Measurements from ENCODE around the gene HACD1.
"Not testable (repeated sequence)": the region's sequence is repeated elsewhere in the genome, so short reads cannot be mapped to it uniquely, and the experiment has no call there.

HACD1 gene

GRCh38 chr10:17599089-17599488 is 18.1 kb downstream of the HACD1 start:
- Histone ChIP-seq H3K4me1 (ENCODE audit: insufficient read depth, low read length) (no peaks in the 10 kb centered on the region), H3K4me3 (ENCODE audit: low read length) (no peak overlapping the region), H3K9me3 (ENCODE audit: insufficient read depth, low read depth, low read length) (no peaks in the 10 kb centered on the region), H3K9ac (ENCODE audit: low read depth, low read length) (no peak overlapping the region), H3K27me3 (ENCODE audit: insufficient read depth, low read length) (no peaks in the 10 kb centered on the region), H3K36me3 (ENCODE audit: insufficient read depth, low read depth, low read length) (0 out of 2 replicates have a peak, but pooled peaks cover 2% of the 10 kb centered on the region), H3K27ac (ENCODE audit: low read length) (no peak overlapping the region)

- Histone ChIP-seq H3K36me3 (ENCODE audit: insufficient read depth, low read depth, low read length) (0 out of 2 replicates have a peak, but pooled peaks cover under 1% of the 10 kb centered on the region), H3K9ac (ENCODE audit: low read depth, low read length) (no peak overlapping the region), H3K4me3 (ENCODE audit: low read length) (no peak overlapping the region), H3K27me3 (ENCODE audit: insufficient read depth, low read length) (no peaks in the 10 kb centered on the region), H3K9me3 (ENCODE audit: insufficient read depth, low read depth, low read length) (no peaks in the 10 kb centered on the region), H3K27ac (ENCODE audit: low read length) (no peak overlapping the region), H3K4me1 (ENCODE audit: insufficient read depth, low read length) (no peaks in the 10 kb centered on the region)
Observed at GRCh38 chr10:17597386-17597785, 19.8 kb downstream of the HACD1 start.

- Histone ChIP-seq H3K4me3 (ENCODE audit: low read length) (no peak overlapping the region), H3K9ac (ENCODE audit: low read depth, low read length) (no peak overlapping the region), H3K27me3 (ENCODE audit: insufficient read depth, low read length) (no peaks in the 10 kb centered on the region), H3K9me3 (ENCODE audit: insufficient read depth, low read depth, low read length) (no peaks in the 10 kb centered on the region), H3K36me3 (ENCODE audit: insufficient read depth, low read depth, low read length) (no peaks in the 10 kb centered on the region), H3K4me1 (ENCODE audit: insufficient read depth, low read length) (0 out of 2 replicates have a peak, but pooled peaks cover 5% of the 10 kb centered on the region), H3K27ac (ENCODE audit: low read length) (no peak overlapping the region)
Observed at GRCh38 chr10:17590969-17591645, 26.1 kb downstream of the HACD1 start.

- H3K4me1 ChIP-seq (ENCODE audit: insufficient read depth, low read length); H3K9me3 ChIP-seq (ENCODE audit: insufficient read depth, low read depth, low read length); H3K36me3 ChIP-seq (ENCODE audit: insufficient read depth, low read depth, low read length); H3K27me3 ChIP-seq (ENCODE audit: insufficient read depth, low read length); H3K27ac ChIP-seq (ENCODE audit: low read length); H3K4me3 ChIP-seq (ENCODE audit: low read length); H3K9ac ChIP-seq (ENCODE audit: low read depth, low read length): not testable (repeated sequence)
Observed at GRCh38 chr10:17589316-17589715, 27.9 kb downstream of the HACD1 start.

GRCh38 chr10:17588420-17588819 is 28.8 kb downstream of the HACD1 start:
- Histone ChIP-seq H3K27me3 (ENCODE audit: insufficient read depth, low read length) (no peaks in the 10 kb centered on the region), H3K4me1 (ENCODE audit: insufficient read depth, low read length) (0 out of 2 replicates have a peak, but pooled peaks cover 5% of the 10 kb centered on the region), H3K36me3 (ENCODE audit: insufficient read depth, low read depth, low read length) (no peaks in the 10 kb centered on the region), H3K27ac (ENCODE audit: low read length) (no peak overlapping the region), H3K9ac (ENCODE audit: low read depth, low read length) (no peak overlapping the region), H3K9me3 (ENCODE audit: insufficient read depth, low read depth, low read length) (no peaks in the 10 kb centered on the region), H3K4me3 (ENCODE audit: low read length) (no peak overlapping the region)

- H3K27me3 ChIP-seq (ENCODE audit: insufficient read depth, low read length); H3K9me3 ChIP-seq (ENCODE audit: insufficient read depth, low read depth, low read length); H3K9ac ChIP-seq (ENCODE audit: low read depth, low read length); H3K36me3 ChIP-seq (ENCODE audit: insufficient read depth, low read depth, low read length); H3K27ac ChIP-seq (ENCODE audit: low read length); H3K4me3 ChIP-seq (ENCODE audit: low read length); H3K4me1 ChIP-seq (ENCODE audit: insufficient read depth, low read length): not testable (repeated sequence)
Observed at GRCh38 chr10:17587321-17587720, 29.9 kb downstream of the HACD1 start.

GRCh38 chr10:17586821-17587234 is 30.3 kb downstream of the HACD1 start:
- Histone ChIP-seq H3K4me3 (ENCODE audit: low read length) (no peak overlapping the region), H3K27me3 (ENCODE audit: insufficient read depth, low read length) (no peaks in the 10 kb centered on the region), H3K36me3 (ENCODE audit: insufficient read depth, low read depth, low read length) (no peaks in the 10 kb centered on the region), H3K4me1 (ENCODE audit: insufficient read depth, low read length) (0 out of 2 replicates have a peak, but pooled peaks cover 5% of the 10 kb centered on the region), H3K9me3 (ENCODE audit: insufficient read depth, low read depth, low read length) (no peaks in the 10 kb centered on the region), H3K9ac (ENCODE audit: low read depth, low read length) (no peak overlapping the region), H3K27ac (ENCODE audit: low read length) (no peak overlapping the region)

- no peaks in the 10 kb centered on the region for H3K36me3 ChIP-seq (ENCODE audit: insufficient read depth, low read depth, low read length)
- H3K9me3 ChIP-seq (ENCODE audit: insufficient read depth, low read depth, low read length): no peaks in the 10 kb centered on the region
- H3K9ac ChIP-seq (ENCODE audit: low read depth, low read length): no peak overlapping the region
- H3K27me3 ChIP-seq (ENCODE audit: insufficient read depth, low read length): no peaks in the 10 kb centered on the region
- no peak overlapping the region for H3K27ac ChIP-seq (ENCODE audit: low read length)
- 0 out of 2 replicates have a peak, but pooled peaks cover 5% of the 10 kb centered on the region for H3K4me1 ChIP-seq (ENCODE audit: insufficient read depth, low read length)
- H3K4me3 ChIP-seq (ENCODE audit: low read length): no peak overlapping the region
Observed at GRCh38 chr10:17585016-17585415, 32.2 kb downstream of the HACD1 start.

GRCh38 chr10:17580885-17581284 is 36.3 kb downstream of the HACD1 start:
- H3K9ac ChIP-seq (ENCODE audit: low read depth, low read length): no peak overlapping the region
- no peaks in the 10 kb centered on the region for H3K4me1 ChIP-seq (ENCODE audit: insufficient read depth, low read length)
- no peaks in the 10 kb centered on the region for H3K9me3 ChIP-seq (ENCODE audit: insufficient read depth, low read depth, low read length)
- no peak overlapping the region for H3K27ac ChIP-seq (ENCODE audit: low read length)
- H3K4me3 ChIP-seq (ENCODE audit: low read length): no peak overlapping the region
- no peaks in the 10 kb centered on the region for H3K36me3 ChIP-seq (ENCODE audit: insufficient read depth, low read depth, low read length)
- no peaks in the 10 kb centered on the region for H3K27me3 ChIP-seq (ENCODE audit: insufficient read depth, low read length)

- no peak overlapping the region for H3K9ac ChIP-seq (ENCODE audit: low read depth, low read length)
- no peaks in the 10 kb centered on the region for H3K4me1 ChIP-seq (ENCODE audit: insufficient read depth, low read length)
- H3K27me3 ChIP-seq (ENCODE audit: insufficient read depth, low read length): no peaks in the 10 kb centered on the region
- no peaks in the 10 kb centered on the region for H3K9me3 ChIP-seq (ENCODE audit: insufficient read depth, low read depth, low read length)
- no peak overlapping the region for H3K4me3 ChIP-seq (ENCODE audit: low read length)
- H3K36me3 ChIP-seq (ENCODE audit: insufficient read depth, low read depth, low read length): no peaks in the 10 kb centered on the region
- H3K27ac ChIP-seq (ENCODE audit: low read length): no peak overlapping the region
Observed at GRCh38 chr10:17578603-17579002, 38.6 kb downstream of the HACD1 start.

- H3K36me3 ChIP-seq (ENCODE audit: insufficient read depth, low read depth, low read length): no peaks in the 10 kb centered on the region
- H3K27me3 ChIP-seq (ENCODE audit: insufficient read depth, low read length): no peaks in the 10 kb centered on the region
- H3K4me3 ChIP-seq (ENCODE audit: low read length): no peak overlapping the region
- no peak overlapping the region for H3K9ac ChIP-seq (ENCODE audit: low read depth, low read length)
- no peaks in the 10 kb centered on the region for H3K9me3 ChIP-seq (ENCODE audit: insufficient read depth, low read depth, low read length)
- H3K27ac ChIP-seq (ENCODE audit: low read length): no peak overlapping the region
- no peaks in the 10 kb centered on the region for H3K4me1 ChIP-seq (ENCODE audit: insufficient read depth, low read length)
Observed at GRCh38 chr10:17576768-17577167, 40.4 kb downstream of the HACD1 start.

GRCh38 chr10:17564911-17565310 is 52.3 kb downstream of the HACD1 start:
- Histone ChIP-seq H3K27me3 (ENCODE audit: insufficient read depth, low read length) (no peaks in the 10 kb centered on the region), H3K4me1 (ENCODE audit: insufficient read depth, low read length) (peaks cover 6% of the 10 kb centered on the region; the same call in 1 of the 2 replicates)

More at GRCh38 chr10:17564911-17565310, 52.3 kb downstream of the HACD1 start:
- H3K36me3 ChIP-seq (ENCODE audit: insufficient read depth, low read depth, low read length): no peaks in the 10 kb centered on the region
- no peak overlapping the region for H3K4me3 ChIP-seq (ENCODE audit: low read length)
- no peak overlapping the region for H3K27ac ChIP-seq (ENCODE audit: low read length)
- H3K9me3 ChIP-seq (ENCODE audit: insufficient read depth, low read depth, low read length): no peaks in the 10 kb centered on the region
- H3K9ac ChIP-seq (ENCODE audit: low read depth, low read length): no peak overlapping the region
